ENCODE data around the gene ZNF462.

The ZNF462 gene

DNA sequence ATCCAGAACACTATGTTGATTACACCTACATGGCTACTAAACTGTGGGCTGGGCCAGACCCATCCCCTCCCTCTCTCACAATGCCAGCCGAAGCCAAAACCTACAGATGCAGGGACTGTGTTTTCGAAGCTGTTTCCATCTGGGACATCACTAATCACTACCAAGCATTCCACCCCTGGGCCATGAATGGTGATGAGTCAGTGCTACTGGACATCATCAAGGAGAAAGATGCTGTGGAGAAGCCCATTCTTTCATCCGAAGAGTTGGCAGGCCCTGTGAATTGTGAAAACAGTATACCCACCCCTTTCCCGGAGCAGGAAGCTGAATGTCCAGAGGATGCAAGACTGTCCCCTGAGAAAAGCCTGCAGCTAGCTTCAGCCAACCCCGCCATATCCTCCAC, 65.0 kb downstream of the ZNF462 start:
- H3K36me3 Mint-ChIP-seq, result no peaks in the 10 kb centered on the region
- DNase-seq (ENCODE audit: low spot score in 2 of 2), result no peak
- no peaks in the 10 kb centered on the region for H3K4me1 Mint-ChIP-seq
- peaks cover 14% of the 10 kb centered on the region for H3K9me3 Mint-ChIP-seq
- no peak for ATAC-seq
- no peak overlapping the region for H3K4me3 Mint-ChIP-seq
- H3K27ac Mint-ChIP-seq, result no peak overlapping the region

DNA sequence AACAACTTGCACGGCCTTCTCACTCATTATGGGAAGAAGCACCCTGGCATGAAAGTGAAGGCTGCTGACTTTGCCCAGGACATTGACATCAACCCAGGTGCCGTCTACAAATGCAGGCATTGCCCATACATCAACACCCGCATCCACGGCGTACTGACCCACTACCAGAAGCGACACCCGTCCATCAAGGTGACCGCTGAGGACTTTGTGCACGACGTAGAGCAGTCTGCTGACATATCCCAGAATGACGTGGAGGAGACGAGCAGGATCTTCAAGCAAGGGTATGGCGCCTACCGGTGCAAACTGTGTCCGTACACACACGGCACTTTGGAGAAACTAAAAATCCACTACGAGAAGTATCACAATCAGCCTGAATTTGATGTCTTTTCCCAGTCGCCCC, 65.4 kb downstream of the ZNF462 start:
- H3K27ac Mint-ChIP-seq, result no peak overlapping the region
- H3K4me3 Mint-ChIP-seq, result no peak overlapping the region
- H3K4me1 Mint-ChIP-seq, result no peaks in the 10 kb centered on the region
- H3K36me3 Mint-ChIP-seq, result no peaks in the 10 kb centered on the region
- no peak for DNase-seq (ENCODE audit: low spot score in 2 of 2)
- peaks cover 14% of the 10 kb centered on the region for H3K9me3 Mint-ChIP-seq
- ATAC-seq, result no peak

DNA sequence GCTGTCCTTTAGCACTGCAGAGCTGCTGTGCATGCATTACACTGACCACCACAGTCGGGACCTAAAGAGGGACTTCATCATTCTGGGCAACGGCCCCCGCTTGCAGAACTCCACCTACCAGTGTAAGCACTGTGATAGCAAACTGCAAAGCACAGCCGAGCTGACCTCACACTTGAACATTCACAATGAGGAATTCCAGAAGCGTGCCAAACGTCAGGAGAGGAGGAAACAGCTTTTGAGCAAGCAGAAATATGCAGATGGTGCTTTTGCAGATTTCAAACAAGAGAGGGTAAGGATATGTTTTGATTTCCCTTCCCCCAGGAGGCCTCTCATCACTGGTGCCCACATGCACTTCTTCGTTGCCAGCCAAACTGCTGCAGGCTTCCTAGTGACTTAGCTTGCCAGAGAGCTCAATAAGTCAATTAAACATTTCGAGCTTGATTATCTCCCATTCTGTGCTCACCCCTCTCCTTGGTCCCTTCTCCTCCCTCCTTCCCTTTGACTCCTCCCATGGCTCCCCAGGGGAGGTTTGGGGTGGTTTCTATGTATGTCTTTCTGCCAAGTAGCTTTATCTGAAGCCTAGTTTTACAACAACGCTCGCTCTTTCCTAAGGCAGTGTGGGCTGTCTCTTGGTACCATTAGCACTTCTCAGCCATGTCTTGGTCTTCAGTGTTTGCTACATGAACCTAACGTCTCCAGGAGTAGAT, 66.7 kb downstream of the ZNF462 start:
- no peak overlapping the region for H3K4me3 Mint-ChIP-seq
- DNase-seq (ENCODE audit: low spot score in 2 of 2), result no peak
- no peaks in the 10 kb centered on the region for H3K4me1 Mint-ChIP-seq
- no peak overlapping the region for H3K27ac Mint-ChIP-seq
- H3K36me3 Mint-ChIP-seq, result no peaks in the 10 kb centered on the region
- H3K9me3 Mint-ChIP-seq, result peaks cover 16% of the 10 kb centered on the region
- ATAC-seq, result no peak

DNA sequence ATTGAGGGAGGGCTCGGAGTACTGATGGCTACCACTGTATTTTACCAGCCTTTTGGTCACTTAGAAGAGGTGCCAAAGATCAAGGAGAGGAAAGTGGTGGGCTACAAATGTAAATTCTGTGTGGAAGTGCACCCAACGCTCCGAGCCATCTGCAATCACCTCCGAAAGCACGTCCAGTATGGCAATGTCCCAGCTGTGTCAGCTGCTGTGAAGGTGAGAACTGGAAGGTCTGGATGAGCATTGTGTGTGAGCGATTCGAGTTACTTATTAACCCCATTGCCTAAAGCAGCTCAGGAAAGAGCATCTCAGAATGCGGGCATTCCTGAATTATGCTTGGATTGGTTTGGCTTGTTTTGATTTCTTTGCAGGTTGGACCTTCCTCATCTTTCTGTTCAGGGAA, 67.5 kb downstream of the ZNF462 start:
- H3K27ac Mint-ChIP-seq, result no peak overlapping the region
- H3K4me1 Mint-ChIP-seq, result no peaks in the 10 kb centered on the region
- DNase-seq (ENCODE audit: low spot score in 2 of 2) (no peak), ATAC-seq (no peak)
- no peaks in the 10 kb centered on the region for H3K36me3 Mint-ChIP-seq
- H3K4me3 Mint-ChIP-seq, result no peak overlapping the region
- H3K9me3 Mint-ChIP-seq, result peaks cover 14% of the 10 kb centered on the region

DNA sequence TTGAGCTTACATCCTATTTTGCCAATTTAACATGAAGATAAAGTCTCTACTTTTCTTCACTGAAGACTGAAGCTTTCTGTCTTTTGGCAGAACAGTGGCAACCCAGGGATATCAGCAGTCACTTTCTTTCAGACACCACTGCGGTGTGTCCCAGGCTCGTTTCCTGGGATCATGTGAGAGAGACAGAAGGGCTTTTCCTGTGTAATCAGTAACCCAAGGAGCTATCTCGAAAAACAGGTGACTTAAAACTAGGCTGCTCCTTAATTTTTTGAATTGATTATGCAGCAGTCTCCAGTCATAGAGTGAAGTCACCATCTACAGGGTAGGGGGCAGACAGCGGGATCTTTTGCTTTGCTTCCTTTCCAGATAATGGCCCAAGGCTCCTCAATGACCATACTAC, 68.5 kb downstream of the ZNF462 start:
- Mint-ChIP-seq H3K27ac (no peak overlapping the region), H3K4me3 (no peak overlapping the region), H3K9me3 (peaks cover 11% of the 10 kb centered on the region), H3K36me3 (no peaks in the 10 kb centered on the region), H3K4me1 (no peaks in the 10 kb centered on the region)
- no peak for DNase-seq (ENCODE audit: low spot score in 2 of 2)
- no peak for ATAC-seq

DNA sequence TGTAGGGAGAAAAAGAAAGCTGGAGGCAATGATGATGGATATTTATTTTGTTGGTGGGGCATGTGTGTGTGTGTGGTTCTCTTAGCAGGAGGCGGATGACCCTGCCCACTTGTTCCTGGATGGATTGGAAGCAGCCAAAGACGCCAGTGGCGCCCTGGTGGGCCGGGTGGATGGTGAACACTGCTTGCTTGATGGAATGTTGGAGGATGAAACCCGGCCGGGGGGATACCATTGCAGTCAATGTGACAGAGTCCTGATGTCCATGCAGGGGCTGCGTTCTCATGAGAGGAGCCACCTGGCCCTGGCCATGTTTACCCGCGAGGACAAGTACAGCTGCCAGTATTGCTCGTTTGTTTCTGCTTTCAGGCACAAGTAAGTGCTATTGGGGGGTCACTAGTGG, 69.2 kb downstream of the ZNF462 start:
- DNase-seq (ENCODE audit: low spot score in 2 of 2) (no peak), ATAC-seq (no peak)
- no peaks in the 10 kb centered on the region for H3K4me1 Mint-ChIP-seq
- no peaks in the 10 kb centered on the region for H3K36me3 Mint-ChIP-seq
- no peak overlapping the region for H3K4me3 Mint-ChIP-seq
- peaks cover 11% of the 10 kb centered on the region for H3K9me3 Mint-ChIP-seq
- H3K27ac Mint-ChIP-seq, result no peak overlapping the region

DNA sequence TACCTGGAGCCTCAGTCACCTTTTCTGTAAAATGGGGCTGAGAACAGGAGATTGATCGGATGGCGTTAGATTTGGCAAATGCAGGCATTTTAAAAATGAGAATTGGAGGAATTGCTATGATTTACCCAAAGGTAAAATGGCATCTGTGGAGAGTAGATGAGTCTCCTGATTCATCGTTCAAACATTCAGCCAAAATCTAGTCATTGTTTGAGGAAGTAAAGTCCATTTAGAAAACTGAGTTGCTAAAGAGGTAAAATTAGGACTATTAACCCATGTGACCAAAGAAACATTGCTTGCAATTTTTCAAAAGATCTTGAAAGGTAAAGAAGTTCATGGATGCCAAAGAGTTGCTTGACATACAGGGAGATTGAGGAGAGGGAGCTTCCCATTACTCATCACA, 69.7 kb downstream of the ZNF462 start:
- no peak for DNase-seq (ENCODE audit: low spot score in 2 of 2)
- no peaks in the 10 kb centered on the region for H3K36me3 Mint-ChIP-seq
- no peaks in the 10 kb centered on the region for H3K4me1 Mint-ChIP-seq
- ATAC-seq, result no peak
- H3K4me3 Mint-ChIP-seq, result no peak overlapping the region
- peaks cover 11% of the 10 kb centered on the region for H3K9me3 Mint-ChIP-seq
- no peak overlapping the region for H3K27ac Mint-ChIP-seq

DNA sequence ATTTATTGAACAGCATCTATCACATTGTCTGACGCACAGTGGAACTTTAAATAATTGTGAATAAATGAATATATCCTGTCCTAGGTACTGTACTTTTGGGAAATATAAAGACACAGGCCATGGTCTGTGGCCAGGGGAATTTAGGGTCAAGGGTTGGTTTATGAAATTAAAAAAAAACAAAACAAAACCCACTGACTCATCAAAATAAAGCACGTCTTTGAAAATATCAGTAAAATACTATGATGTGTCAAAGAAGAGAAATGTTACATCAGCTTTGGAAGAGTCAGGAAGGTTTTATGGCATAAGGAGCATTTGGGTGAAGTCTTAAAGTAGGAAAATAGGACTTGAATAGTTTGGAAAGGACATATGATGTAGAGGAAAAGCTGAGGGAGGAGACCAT, 70.5 kb downstream of the ZNF462 start:
- DNase-seq (ENCODE audit: low spot score in 2 of 2) (no peak), ATAC-seq (no peak)
- Mint-ChIP-seq H3K27ac (no peak overlapping the region), H3K4me3 (no peak overlapping the region), H3K9me3 (peaks cover 11% of the 10 kb centered on the region), H3K36me3 (no peaks in the 10 kb centered on the region), H3K4me1 (no peaks in the 10 kb centered on the region)

DNA sequence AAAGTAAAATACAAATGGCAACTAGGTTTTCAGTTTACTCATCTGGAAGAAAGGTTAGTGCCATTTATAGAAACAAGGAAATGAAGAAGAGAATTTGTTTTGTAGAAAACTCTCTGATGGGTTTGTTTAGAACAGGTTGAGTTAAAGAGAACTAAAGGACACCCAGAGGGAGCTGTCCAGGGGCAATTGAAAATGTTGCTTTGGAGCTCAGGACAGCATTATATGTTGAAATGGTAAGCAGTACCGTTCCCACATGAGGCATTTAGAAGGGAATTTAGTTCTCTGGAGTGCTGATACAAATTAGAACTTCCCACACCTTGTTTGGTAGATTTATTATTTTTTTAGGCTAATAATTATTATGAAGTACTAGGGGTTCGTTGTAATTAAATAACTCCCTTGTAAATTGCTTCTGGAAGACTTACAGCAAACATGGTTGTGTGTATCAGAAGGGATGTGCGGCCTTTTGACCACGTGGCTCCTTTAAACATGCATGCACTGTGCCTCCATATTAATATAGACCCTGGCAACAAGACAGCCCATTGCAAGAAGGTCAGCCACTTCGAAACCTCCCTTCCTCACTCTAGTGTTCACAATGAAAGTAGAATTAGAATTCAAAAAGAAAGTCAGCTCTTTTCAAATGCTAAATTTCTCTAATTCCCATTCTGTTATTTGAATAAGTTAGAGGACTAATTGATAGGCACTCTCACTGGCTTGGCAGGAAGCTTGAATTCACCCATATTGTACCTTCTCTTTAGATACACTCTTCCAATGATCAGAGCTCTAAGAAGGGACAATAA, 71.7 kb downstream of the ZNF462 start:
- ATAC-seq (no peak), DNase-seq (ENCODE audit: low spot score in 2 of 2) (no peak)
- no peaks in the 10 kb centered on the region for H3K4me1 Mint-ChIP-seq
- no peak overlapping the region for H3K27ac Mint-ChIP-seq
- H3K4me3 Mint-ChIP-seq, result no peak overlapping the region
- no peaks in the 10 kb centered on the region for H3K36me3 Mint-ChIP-seq
- H3K9me3 Mint-ChIP-seq, result peaks cover 11% of the 10 kb centered on the region

DNA sequence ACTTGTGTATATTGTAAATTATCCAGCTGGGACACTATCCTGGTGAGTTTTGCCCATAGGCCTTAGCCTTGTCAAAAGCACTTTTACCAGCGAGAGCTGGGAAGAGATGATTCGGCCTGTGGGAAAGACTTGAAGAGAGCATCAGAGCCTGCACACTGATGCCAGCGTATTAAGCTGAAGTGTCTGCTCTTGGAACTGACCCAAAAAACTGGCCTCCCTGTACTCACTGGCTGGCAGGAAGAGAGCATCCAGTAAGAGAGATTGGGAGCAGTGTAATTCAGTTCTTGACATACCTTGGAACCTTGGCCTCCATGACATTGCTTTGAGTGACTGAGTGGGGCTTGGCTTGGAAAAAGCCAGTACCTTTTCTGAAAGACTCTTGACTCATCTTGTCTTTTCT, 73.7 kb downstream of the ZNF462 start:
- Mint-ChIP-seq H3K4me1 (no peaks in the 10 kb centered on the region), H3K9me3 (peaks cover 8% of the 10 kb centered on the region), H3K4me3 (no peak overlapping the region), H3K27ac (no peak overlapping the region), H3K36me3 (no peaks in the 10 kb centered on the region)
- ATAC-seq (no peak), DNase-seq (ENCODE audit: low spot score in 2 of 2) (no peak)

DNA sequence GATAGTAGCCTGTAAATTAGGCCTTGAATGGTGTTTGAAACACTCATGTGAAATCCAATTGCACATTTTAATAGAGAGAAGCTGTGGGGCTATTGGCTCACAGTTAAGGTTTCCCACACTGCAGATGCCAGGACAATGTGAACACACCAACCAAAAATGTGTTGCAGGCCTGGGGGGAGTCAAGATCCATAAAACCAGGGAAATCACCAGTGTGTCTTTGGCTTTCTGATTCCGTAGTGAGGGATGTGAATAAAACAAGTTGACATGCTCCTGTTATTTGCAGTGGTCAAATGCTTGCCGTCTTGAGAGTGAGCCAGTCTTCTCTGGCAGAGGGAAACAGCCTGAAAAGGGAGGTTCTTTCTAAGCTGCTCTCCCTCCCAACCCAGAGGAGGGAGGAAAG, 79.0 kb downstream of the ZNF462 start:
- DNase-seq (ENCODE audit: low spot score in 2 of 2), result no peak
- Mint-ChIP-seq H3K4me3 (no peak overlapping the region), H3K36me3 (no peaks in the 10 kb centered on the region), H3K27ac (no peak overlapping the region), H3K4me1 (no peaks in the 10 kb centered on the region), H3K9me3 (no peaks in the 10 kb centered on the region)
- ATAC-seq, result no peak

DNA sequence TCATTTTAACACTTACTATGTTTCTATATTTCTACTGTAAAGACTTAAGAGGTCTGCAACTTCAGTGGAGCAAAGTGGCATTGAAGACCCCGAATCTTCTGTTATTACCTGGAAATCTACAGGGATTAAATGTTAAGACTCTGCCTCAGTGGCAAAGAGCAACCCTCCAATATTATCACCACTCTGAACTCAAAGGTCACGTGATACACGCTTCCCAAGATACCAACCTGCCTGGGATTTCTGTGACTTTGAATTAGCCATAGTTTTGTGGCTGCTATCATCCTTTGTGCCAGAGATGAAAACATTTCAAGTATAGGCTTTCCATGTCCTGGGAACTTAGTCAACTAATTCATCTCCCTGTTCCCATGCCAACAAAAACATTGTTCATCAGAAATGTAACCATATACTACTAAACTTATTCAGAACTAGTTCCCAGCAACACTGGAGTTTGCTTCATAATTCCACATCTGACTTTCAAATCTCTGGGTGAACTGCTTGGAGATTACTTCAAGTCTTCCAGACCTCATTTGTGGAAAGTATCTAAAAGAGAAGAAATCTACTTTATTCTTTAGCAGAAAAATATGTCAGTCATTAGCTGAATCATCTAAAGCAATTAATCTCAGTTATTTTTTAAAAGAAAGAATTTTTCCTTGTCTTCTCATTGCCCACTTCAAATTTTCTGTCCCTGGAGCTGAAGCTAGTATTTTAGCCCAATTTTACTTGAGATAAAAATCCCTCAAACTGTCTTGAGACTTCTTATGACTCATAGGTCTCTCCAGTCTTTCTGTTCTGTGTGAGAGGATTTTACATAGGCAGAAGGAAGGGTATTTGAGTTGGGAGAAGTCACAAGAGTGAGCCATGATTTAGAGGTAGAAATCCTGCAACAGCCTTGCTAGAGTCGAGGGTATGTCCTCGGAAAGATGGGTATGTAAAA, 83.0 kb downstream of the ZNF462 start:
- DNase-seq (ENCODE audit: low spot score in 2 of 2) (no peak), ATAC-seq (no peak)
- H3K4me1 Mint-ChIP-seq, result no peaks in the 10 kb centered on the region
- H3K9me3 Mint-ChIP-seq, result peaks cover 5% of the 10 kb centered on the region
- H3K27ac Mint-ChIP-seq, result no peak overlapping the region
- H3K36me3 Mint-ChIP-seq, result no peaks in the 10 kb centered on the region
- no peak overlapping the region for H3K4me3 Mint-ChIP-seq

DNA sequence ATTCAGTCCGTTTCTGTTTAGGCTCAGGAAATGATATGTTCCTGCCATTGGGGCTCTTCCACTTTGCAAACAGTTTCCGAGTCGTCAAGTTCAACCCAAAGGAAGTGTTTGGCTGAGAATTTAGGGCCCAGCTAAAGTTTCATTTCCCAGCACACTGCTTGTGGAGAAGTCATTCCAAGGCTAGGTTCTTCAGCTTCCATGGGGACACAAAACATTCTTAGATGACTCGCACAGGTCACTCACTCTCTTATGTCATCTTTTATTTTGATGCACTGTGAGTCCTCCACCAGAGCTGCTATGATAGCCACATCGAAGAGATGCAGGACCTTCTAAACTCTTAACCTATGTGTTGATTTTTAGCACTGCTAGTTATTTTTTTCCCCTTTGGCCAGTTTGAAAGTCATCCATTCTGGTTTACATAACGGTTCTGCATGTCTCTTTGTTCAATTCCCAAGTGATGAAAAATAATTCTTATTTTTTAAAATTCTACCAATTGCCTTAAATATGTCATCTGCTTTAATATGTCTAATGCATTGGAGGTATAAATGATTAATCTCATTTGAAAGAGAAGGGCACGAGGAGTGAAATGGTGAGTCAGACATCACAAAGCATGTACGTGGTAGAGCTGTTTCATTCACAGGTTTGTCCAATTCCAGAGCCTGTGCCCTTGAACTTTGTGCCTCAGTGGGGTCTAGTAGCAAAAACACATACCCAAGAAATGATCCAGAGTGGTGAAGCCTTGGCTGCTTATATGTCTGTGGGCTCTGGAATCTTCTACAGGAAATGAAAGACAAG, 84.3 kb downstream of the ZNF462 start:
- no peaks in the 10 kb centered on the region for H3K36me3 Mint-ChIP-seq
- peaks cover 5% of the 10 kb centered on the region for H3K9me3 Mint-ChIP-seq
- H3K4me3 Mint-ChIP-seq, result no peak overlapping the region
- no peak for ATAC-seq
- DNase-seq (ENCODE audit: low spot score in 2 of 2), result no peak
- H3K4me1 Mint-ChIP-seq, result no peaks in the 10 kb centered on the region
- no peak overlapping the region for H3K27ac Mint-ChIP-seq

DNA sequence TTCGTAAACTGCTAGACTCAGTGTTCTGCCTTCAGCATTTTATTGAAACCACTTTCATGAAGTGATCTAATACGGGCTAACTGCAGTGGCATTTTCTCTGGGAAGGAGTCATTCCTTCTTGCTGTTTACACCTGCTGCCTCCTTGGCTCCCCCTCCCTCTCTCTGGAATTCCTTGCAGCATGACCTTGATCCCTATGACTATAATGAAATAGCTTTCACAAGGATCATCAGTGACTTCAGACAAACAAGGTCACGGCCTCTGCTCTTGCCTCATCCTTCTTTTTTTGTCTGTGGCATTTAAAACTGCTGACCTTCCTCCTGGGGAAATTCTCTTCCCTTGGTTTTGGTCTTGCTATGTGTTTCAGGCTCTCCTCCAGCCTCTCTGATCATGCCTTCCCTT, 90.2 kb downstream of the ZNF462 start:
- H3K4me1 Mint-ChIP-seq, result no peaks in the 10 kb centered on the region
- ATAC-seq (no peak), DNase-seq (ENCODE audit: low spot score in 2 of 2) (no peak)
- H3K9me3 Mint-ChIP-seq, result peaks cover 20% of the 10 kb centered on the region
- H3K36me3 Mint-ChIP-seq, result no peaks in the 10 kb centered on the region
- no peak overlapping the region for H3K27ac Mint-ChIP-seq
- no peak overlapping the region for H3K4me3 Mint-ChIP-seq

DNA sequence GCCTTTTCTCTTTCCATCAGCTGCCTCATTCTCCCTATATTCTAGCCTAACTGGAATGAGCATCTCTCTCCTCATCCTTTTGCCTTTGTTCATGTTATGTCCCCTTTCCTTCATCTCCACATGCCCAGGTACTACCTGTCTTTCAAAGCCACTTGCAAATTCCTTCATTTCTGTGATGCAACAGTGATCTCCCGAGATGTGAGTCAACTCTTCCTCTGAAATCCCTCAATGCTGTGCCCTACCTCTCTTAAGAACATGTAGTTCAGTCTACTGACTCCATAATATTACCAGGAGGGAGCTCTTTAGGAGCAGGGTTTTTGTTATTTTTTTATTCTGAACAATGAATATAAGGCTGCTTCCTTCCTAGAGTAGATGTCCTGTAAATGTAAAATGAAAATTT, 91.6 kb downstream of the ZNF462 start:
- Mint-ChIP-seq H3K4me3 (no peak overlapping the region), H3K27ac (no peak overlapping the region), H3K9me3 (peaks cover 18% of the 10 kb centered on the region), H3K36me3 (no peaks in the 10 kb centered on the region), H3K4me1 (no peaks in the 10 kb centered on the region)
- ATAC-seq, result no peak
- no peak for DNase-seq (ENCODE audit: low spot score in 2 of 2)
